ENCODE results near the gene ZSWIM5. TPM values are rescaled to one million over a fixed set of nuclear protein-coding genes. Genes with fewer than 3 reads are reported as not detected.

Gene ZSWIM5
- total RNA-seq, 2 experiments from 2014 or later, result 0.50 TPM

GRCh38 chr1:45012639-45013278 lies 193.6 kb downstream of the ZSWIM5 start:
- Mint-ChIP-seq H3K27ac (peak overlapping the region; percentile 81), H3K27me3 (ENCODE audit: low read depth) (no peaks in the 10 kb centered on the region), H3K36me3 (ENCODE audit: low read depth) (peaks cover 20% of the 10 kb centered on the region), H3K4me3 (peak overlapping the region; percentile 75), H3K4me1 (ENCODE audit: low read depth) (peaks cover 42% of the 10 kb centered on the region), H3K9me3 (ENCODE audit: insufficient read depth) (no peaks in the 10 kb centered on the region)
- peak; percentile 46 for DNase-seq
- no peak for ATAC-seq
- POLR2A ChIA-PET, result interaction anchor here (0.6 to 6.8 kb wide), 19 partner anchors 9 to 571 kb away, joined by 3 to 78 read pairs (median 11); partner anchors contain the start of genes BTBD19, DYNLT4, EIF2B3 and MUTYH
- CTCF ChIA-PET, result interaction anchor here (0.6 to 11.4 kb wide), 22 partner anchors 15 to 557 kb away, joined by 3 to 361 read pairs (median 6); partner anchors contain the start of genes BEST4, MUTYH, PLK3 and TESK2

GRCh38 chr1:45011837-45012638 lies 194.4 kb downstream of the ZSWIM5 start, which contains the start of gene UROD:
TSS of gene UROD (plus strand) at chr1:45012254. CDS start at chr1:45012266, 12 bp downstream.
- Mint-ChIP-seq H3K4me1 (ENCODE audit: low read depth) (peaks cover 42% of the 10 kb centered on the region), H3K27ac (peak within 1 kb of the TSS; percentile 81), H3K27me3 (ENCODE audit: low read depth) (no peaks in the 10 kb centered on the region), H3K9me3 (ENCODE audit: insufficient read depth) (no peaks in the 10 kb centered on the region), H3K4me3 (peak within 1 kb of the TSS; percentile 75), H3K36me3 (ENCODE audit: low read depth) (peaks cover 20% of the 10 kb centered on the region)
- ATAC-seq (peak; percentile 80), DNase-seq (peak; percentile 96)
- ChIA-PET POLR2A (interaction anchor here (0.6 to 6.8 kb wide), 23 partner anchors 9 to 572 kb away, joined by 3 to 78 read pairs (median 9); partner anchors contain the start of genes BTBD19, DYNLT4, EIF2B3 and HPDL), CTCF (interaction anchor here (0.6 to 11.4 kb wide), 24 partner anchors 13 to 558 kb away, joined by 3 to 361 read pairs (median 6); partner anchors contain the start of genes BEST4, EIF2B3, MUTYH and PLK3)

- Mint-ChIP-seq H3K27me3 (ENCODE audit: low read depth) (no peaks in the 10 kb centered on the region), H3K27ac (peak within 1 kb of the TSS; percentile 81), H3K4me1 (ENCODE audit: low read depth) (peaks cover 42% of the 10 kb centered on the region), H3K36me3 (ENCODE audit: low read depth) (peaks cover 20% of the 10 kb centered on the region), H3K4me3 (peak within 1 kb of the TSS; percentile 75), H3K9me3 (ENCODE audit: insufficient read depth) (no peaks in the 10 kb centered on the region)
- ChIA-PET POLR2A (interaction anchor here (0.6 to 6.8 kb wide), 24 partner anchors 11 to 1193 kb away, joined by 3 to 78 read pairs (median 8); partner anchors contain the start of genes BTBD19, DYNLT4, EIF2B3 and HPDL), CTCF (interaction anchor here (0.8 to 11.4 kb wide), 30 partner anchors 12 to 559 kb away, joined by 3 to 361 read pairs (median 6); partner anchors contain the start of genes BEST4, EIF2B3, MUTYH and PLK3)
- ATAC-seq (peak; percentile 78), DNase-seq (peak; percentile 79)
These were observed 195.3 kb downstream of the ZSWIM5 start, which contains the start of gene HECTD3 for GRCh38 chr1:45010855-45011811. TSS of gene HECTD3 (minus strand) at chr1:45011324. CDS start at chr1:45011257, 67 bp downstream.

- H3K27me3 Mint-ChIP-seq (ENCODE audit: low read depth), result no peaks in the 10 kb centered on the region
- no peaks in the 10 kb centered on the region for H3K9me3 Mint-ChIP-seq (ENCODE audit: insufficient read depth)
- DNase-seq (peak; percentile 40), ATAC-seq (no peak)
- peaks cover 42% of the 10 kb centered on the region for H3K4me1 Mint-ChIP-seq (ENCODE audit: low read depth)
- ChIA-PET CTCF (interaction anchor here (0.8 to 11.4 kb wide), 22 partner anchors 11 to 483 kb away, joined by 3 to 361 read pairs (median 6); partner anchors contain the start of genes BEST4, EIF2B3, MUTYH and PLK3), POLR2A (interaction anchor here (0.6 to 6.8 kb wide), 18 partner anchors 10 to 1193 kb away, joined by 3 to 78 read pairs (median 12); partner anchors contain the start of genes BTBD19, DYNLT4, EIF2B3 and MUTYH)
- H3K4me3 Mint-ChIP-seq, result peak overlapping the region; percentile 75
- H3K27ac Mint-ChIP-seq, result peak overlapping the region; percentile 71
- H3K36me3 Mint-ChIP-seq (ENCODE audit: low read depth), result peaks cover 22% of the 10 kb centered on the region
These were observed 196.2 kb downstream of the ZSWIM5 start for GRCh38 chr1:45009956-45010854.

GRCh38 chr1:45009296-45009865 lies 197.0 kb downstream of the ZSWIM5 start:
- ChIA-PET CTCF (interaction anchor here (1.3 to 3.6 kb wide), 3 partner anchors 174 to 294 kb away, joined by 3 to 24 read pairs (median 23); partner anchors contain the start of gene BEST4), POLR2A (interaction anchor here (3.1 to 6.8 kb wide), 4 partner anchors 201 to 292 kb away, joined by 16 to 78 read pairs (median 44); partner anchors contain the start of genes BTBD19, DYNLT4 and RPS8)
- peak overlapping the region; percentile 75 for H3K4me3 Mint-ChIP-seq
- peaks cover 36% of the 10 kb centered on the region for H3K4me1 Mint-ChIP-seq (ENCODE audit: low read depth)
- ATAC-seq (no peak), DNase-seq (no peak)
- no peaks in the 10 kb centered on the region for H3K9me3 Mint-ChIP-seq (ENCODE audit: insufficient read depth)
- no peak overlapping the region for H3K27ac Mint-ChIP-seq
- peaks cover 26% of the 10 kb centered on the region for H3K36me3 Mint-ChIP-seq (ENCODE audit: low read depth)
- H3K27me3 Mint-ChIP-seq (ENCODE audit: low read depth), result no peaks in the 10 kb centered on the region

GRCh38 chr1:45008516-45008915 lies 197.9 kb downstream of the ZSWIM5 start:
- H3K4me3 Mint-ChIP-seq, result no peak overlapping the region
- H3K27me3 Mint-ChIP-seq (ENCODE audit: low read depth), result no peaks in the 10 kb centered on the region
- peaks cover 26% of the 10 kb centered on the region for H3K36me3 Mint-ChIP-seq (ENCODE audit: low read depth)
- CTCF ChIA-PET, result interaction anchor here (1.3 kb wide), 1 partner anchor 295 kb away, joined by 3 read pairs; no protein-coding TSS in a partner anchor
- DNase-seq (no peak), ATAC-seq (no peak)
- peaks cover 28% of the 10 kb centered on the region for H3K4me1 Mint-ChIP-seq (ENCODE audit: low read depth)
- POLR2A ChIA-PET, result no interaction called here
- H3K9me3 Mint-ChIP-seq (ENCODE audit: insufficient read depth), result no peaks in the 10 kb centered on the region
- H3K27ac Mint-ChIP-seq, result no peak overlapping the region

- ChIA-PET POLR2A (no interaction called here), CTCF (no interaction called here)
- no peaks in the 10 kb centered on the region for H3K27me3 Mint-ChIP-seq (ENCODE audit: low read depth)
- H3K4me3 Mint-ChIP-seq, result no peak overlapping the region
- no peak for ATAC-seq
- H3K4me1 Mint-ChIP-seq (ENCODE audit: low read depth), result peaks cover 24% of the 10 kb centered on the region
- peaks cover 28% of the 10 kb centered on the region for H3K36me3 Mint-ChIP-seq (ENCODE audit: low read depth)
- H3K9me3 Mint-ChIP-seq (ENCODE audit: insufficient read depth), result no peaks in the 10 kb centered on the region
- no peak for DNase-seq
- H3K27ac Mint-ChIP-seq, result no peak overlapping the region
These were observed 198.3 kb downstream of the ZSWIM5 start for GRCh38 chr1:45008076-45008475.

GRCh38 chr1:45007311-45007710 lies 199.1 kb downstream of the ZSWIM5 start:
- Mint-ChIP-seq H3K27ac (no peak overlapping the region), H3K27me3 (ENCODE audit: low read depth) (no peaks in the 10 kb centered on the region), H3K4me1 (ENCODE audit: low read depth) (peaks cover 21% of the 10 kb centered on the region), H3K4me3 (no peak overlapping the region), H3K9me3 (ENCODE audit: insufficient read depth) (no peaks in the 10 kb centered on the region), H3K36me3 (ENCODE audit: low read depth) (peaks cover 34% of the 10 kb centered on the region)
- no peak for DNase-seq
- CTCF ChIA-PET, result no interaction called here
- POLR2A ChIA-PET, result no interaction called here
- no peak for ATAC-seq

- no peak for DNase-seq
- no peaks in the 10 kb centered on the region for H3K27me3 Mint-ChIP-seq (ENCODE audit: low read depth)
- no peak overlapping the region for H3K27ac Mint-ChIP-seq
- ChIA-PET CTCF (no interaction called here), POLR2A (interaction anchor here (1.4 kb wide), 2 partner anchors 275 to 285 kb away, joined by 3 to 4 read pairs; partner anchors contain the start of gene RNU5D-1)
- peaks cover 38% of the 10 kb centered on the region for H3K36me3 Mint-ChIP-seq (ENCODE audit: low read depth)
- H3K9me3 Mint-ChIP-seq (ENCODE audit: insufficient read depth), result no peaks in the 10 kb centered on the region
- H3K4me3 Mint-ChIP-seq, result no peak overlapping the region
- no peak for ATAC-seq
- peaks cover 14% of the 10 kb centered on the region for H3K4me1 Mint-ChIP-seq (ENCODE audit: low read depth)
These were observed 200.6 kb downstream of the ZSWIM5 start for GRCh38 chr1:45005761-45006160.

Data from activated CD8-positive, alpha-beta T cell treated with anti-CD3 and anti-CD28 coated beads, Interleukin-2, amount 10 ng/mL, durations not matched to agents 7 days and 5 days (primary cell).